GM21423 (cell line): ENCODE results near the gene NRAP.
A peak's percentile ranks its signal among the peaks of the same experiment; 100 is the strongest.
"Not testable (repeated sequence)": the region's sequence is repeated elsewhere in the genome, so short reads cannot be mapped to it uniquely, and the experiment has no call there.

Source experiments
- ATAC-seq: cut with Tn5 transposase; IDR thresholded peaks from one replicate; pipeline ENCODE4 v1.9.1; 2021; ENCODE audit warnings: mild to moderate bottlenecking, moderate library complexity; ENCODE audit not compliant: unreplicated experiment

NRAP gene

DNA sequence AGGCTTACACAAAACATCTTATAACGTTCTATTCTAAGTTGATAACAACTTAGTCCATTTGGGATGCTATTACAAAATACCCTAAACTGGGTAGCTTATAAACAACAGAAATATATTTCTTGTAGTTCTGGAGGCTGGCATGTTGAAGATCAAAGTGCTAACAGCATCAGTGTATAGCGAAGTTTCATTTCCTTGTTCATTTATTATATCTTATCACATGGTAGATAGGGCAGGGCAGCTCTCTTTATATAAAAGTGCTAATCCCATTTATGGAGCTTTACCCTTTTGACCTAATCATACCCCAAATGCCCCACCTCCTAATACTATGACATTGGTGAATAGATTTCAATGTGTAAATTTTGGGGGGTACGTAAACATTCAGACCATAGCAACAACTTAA is 22.2 kb upstream of the NRAP start:
- ATAC-seq, result no peak

DNA sequence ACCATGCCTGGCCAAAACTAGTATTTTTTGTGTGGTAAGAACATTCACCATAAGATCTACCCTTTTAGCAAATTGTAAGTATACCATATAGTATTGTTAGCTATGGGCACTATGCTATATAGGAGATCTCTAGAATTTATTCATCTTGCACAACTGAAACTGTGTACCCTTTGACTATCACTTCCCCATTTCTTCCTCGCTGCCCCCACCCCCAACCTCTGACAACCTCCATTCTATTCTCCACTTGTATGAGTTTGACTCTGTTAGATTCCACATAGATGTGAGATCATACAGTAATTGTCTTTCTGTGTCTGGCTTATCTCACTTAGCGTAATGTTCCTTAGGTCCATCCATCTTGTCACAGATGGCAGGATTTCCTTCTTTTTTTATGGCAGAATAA is 19.5 kb upstream of the NRAP start:
- ATAC-seq, result no peak

DNA sequence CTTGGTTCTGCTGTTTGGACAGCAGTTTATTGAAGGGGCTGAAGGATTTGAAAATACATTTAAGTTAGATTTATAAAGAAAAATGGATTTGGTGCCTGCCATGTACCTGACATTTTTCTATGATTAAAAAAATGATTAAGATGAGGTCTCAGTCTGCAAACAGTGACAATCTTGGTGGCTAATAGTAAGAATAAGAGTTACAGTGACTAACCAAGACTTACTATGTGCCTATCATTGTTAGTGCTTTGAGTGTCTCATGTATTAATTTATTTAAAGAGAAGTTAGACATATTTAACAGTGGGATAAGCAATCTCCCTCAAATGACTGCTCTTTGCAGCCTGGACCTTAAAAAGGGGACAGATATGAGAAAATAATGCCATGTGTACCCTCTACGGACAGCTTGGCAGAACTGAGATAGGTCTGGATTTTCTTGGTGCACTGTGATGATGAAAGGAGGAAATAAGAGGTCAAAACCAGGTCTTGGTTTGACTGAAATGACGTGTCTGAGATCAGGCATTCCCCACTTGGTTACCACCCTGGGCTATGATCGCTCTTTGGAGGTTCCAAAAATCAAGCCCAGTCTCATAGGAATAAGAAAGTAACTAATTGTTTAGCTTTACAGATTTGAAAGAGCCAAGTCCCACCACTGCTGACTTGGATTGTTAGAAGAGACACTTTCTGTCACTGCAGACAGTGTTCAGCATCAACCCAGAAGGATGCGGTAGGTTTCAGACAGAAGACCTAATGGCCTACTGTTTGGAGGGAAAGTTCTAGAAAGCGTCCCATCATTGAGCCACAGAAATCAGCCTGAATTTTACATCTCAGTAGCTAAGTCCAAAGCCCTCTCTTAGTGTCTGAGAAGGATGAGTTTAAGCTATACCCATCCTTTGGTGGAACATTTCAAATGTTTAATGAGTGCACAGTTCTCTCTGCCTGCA is 18.0 kb upstream of the NRAP start:
- ATAC-seq, result peak; percentile 61

DNA sequence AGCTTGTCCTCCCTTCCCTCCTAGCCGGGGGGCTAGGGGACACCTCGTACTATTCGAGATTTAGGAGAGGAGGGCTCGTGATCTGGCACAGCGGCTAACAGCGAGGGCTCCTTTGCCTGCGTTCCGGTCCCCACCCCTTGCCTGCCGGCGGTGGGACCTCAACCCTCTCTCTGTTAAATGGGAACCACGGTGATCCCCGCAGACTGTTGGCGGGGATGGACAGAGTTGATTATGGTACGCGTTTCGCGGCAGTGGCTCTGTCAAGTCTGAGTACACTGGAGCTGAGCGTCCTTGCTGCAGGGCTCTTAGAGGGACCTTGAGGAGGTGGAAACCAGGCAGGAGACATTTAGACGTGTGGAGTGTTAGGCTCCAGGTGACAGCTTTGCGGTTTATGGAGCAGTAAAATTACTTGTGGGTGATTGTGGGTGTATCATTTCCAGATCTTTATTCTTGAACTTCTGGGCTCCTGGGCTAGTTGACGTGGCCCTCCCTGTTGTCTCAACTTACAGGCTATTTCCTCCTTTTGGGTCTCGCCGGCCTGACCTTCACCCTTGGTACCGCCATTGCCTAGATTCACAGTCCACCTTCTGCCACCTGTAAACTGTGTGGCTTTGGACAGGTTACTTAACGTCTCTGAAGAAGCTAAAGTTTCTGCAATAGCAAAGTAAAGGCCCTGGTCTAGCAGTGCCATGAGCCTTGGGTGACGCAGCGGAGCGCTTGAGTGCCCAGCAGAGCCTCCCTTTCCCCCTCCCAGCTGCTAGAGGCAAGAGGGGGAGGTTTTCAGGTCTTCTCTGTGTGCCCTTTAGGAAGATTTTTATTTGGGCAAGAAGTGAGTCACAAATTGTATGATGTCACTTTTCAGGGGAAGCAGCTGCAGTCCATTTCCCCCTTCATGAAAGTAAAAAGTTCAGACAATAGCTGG is 16.6 kb upstream of the NRAP start:
- ATAC-seq, result peak; percentile 29

DNA sequence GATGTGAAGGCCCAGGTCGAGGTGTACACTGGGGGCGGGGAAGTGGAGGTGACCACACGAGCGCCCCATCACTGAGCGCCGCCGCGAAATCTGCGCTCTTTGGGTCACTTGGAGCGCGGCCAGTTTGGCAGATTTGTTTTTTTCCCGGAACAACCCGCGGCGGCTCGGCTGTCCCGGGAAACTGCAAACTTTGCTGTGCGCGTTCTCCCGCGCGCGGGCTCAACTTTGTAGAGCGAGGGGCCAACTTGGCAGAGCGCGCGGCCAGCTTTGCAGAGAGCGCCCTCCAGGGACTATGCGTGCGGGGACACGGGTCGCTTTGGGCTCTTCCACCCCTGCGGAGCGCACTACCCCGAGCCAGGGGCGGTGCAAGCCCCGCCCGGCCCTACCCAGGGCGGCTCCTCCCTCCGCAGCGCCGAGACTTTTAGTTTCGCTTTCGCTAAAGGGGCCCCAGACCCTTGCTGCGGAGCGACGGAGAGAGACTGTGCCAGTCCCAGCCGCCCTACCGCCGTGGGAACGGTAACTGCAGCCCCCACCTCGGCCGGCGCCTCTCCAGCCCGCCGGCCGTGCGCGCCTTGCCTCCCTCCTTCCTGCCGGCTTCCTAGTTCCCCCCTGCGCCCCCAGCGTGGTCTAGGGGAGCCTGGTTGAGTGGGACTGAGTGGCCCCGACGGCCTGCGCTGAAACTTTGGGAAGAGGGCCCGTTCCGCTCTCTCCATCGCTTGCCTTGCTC is 15.8 kb upstream of the NRAP start, which contains the start of gene CASP7:
Gene CASP7 (plus strand): TSS at position 450 of the 727 bp plus-strand sequence. CDS start 17,582 bp downstream, outside the sequence.
- ATAC-seq, result peak; percentile 64

DNA sequence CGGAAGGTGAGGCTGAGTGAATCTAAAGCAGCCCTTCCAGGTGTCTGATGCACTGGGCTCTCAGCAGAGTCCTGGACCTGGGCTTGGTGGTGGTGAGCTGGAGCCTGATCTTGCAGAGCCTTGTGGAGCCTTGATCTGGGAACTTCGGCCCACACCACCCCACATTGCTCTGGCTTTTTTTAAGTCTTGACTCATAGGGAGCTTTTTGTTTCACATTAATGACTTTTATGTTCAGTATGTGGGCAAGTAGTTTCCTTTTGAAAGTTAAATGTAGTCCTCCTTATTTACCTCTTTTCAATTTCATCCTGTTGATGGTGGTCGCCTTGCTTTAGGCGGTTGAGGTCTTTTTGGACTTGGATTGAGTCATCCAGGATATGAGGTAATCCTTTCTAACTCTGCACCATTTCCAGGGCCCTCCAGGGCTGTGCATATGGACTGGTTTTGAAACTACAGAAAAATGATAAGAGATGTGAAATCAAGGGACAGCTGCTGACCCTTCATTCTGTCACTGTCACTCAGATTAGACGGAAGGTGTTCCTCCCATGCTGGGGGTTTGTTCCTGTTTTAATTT is 2.9 kb upstream of the NRAP start:
- no peak for ATAC-seq

DNA sequence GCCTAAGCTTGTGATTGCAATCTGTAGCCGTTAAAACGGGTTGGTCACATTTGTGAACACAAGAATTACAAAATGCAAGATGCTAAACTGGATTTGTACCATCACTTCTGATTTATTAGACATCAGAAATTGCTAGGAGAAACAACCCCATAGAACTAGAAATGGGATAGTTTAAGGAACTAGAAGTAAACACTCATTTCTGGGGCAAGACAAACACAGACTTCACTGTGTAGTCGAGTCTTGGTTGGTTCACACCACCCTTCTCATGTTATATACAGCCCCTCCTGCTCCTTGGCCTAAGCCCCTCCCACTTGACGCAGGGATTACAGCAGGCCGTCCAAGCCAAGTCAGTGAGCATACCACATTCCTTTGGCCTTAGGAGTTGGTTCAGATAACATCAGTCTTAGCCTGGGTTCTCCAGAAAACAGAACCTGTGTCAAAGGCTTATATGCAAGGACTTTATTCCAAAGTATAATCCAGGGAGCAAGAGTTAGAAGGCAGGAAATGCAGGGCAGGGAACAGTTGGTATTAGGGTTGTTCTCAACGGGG is 2.0 kb upstream of the NRAP start:
- no peak for ATAC-seq

DNA sequence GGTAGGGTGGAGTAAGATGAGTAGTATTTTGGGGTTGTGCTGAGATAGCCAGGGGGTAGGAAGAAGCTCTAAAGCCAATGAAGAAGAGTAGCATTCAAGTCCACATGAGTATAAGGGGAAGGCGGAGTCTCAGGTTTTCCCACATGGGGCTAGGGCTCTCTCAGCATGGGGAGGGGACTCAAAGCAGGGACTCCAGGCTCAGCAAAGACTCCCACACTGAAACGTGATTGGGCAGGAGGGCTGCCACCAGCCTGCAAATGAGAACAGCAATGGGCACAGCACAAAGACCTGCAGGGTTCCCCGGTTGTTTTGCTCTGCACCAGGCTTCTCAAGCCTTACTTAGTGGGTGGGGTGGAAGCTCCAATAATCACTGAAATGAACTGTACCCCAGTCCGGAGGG is 1.5 kb upstream of the NRAP start:
- no peak for ATAC-seq

DNA sequence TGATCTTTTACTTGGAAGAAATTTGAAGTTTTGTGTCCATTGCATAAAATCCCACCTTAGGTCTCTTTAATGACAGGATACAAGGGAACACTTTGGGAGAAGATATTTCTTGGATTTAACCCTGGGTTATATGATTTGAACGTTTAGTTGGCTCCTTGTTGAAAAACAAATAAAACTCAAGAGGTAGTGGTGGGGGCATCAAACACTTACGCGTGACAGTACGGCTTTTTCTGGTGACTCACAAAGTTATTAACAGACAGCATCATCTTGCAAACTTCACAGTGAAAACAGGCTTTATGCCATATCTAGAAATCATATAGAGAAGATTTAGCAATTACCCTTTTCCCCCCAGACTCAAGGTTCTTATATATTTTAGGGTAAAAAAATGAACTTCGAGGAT is 699 bp downstream of the NRAP start:
- no peak for ATAC-seq

DNA sequence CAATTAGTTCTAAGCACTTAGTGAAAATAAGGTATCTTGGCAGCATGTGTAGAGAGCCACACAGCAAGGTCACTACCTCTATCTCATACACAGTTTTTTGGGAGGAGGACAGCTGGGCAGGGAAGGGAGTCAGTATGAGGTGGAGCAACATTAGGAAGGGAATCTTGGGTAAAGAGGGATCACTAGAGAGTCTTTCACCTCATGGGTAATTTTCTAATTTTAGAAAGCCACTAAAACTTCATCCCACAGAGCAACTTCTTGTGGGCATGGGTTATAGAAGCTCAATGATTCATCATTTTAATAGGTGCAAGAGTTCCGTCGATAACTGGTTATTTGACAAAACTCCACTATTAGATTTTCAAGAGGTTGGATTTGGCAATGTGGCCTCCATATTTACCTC is 2.5 kb downstream of the NRAP start:
- no peak for ATAC-seq

DNA sequence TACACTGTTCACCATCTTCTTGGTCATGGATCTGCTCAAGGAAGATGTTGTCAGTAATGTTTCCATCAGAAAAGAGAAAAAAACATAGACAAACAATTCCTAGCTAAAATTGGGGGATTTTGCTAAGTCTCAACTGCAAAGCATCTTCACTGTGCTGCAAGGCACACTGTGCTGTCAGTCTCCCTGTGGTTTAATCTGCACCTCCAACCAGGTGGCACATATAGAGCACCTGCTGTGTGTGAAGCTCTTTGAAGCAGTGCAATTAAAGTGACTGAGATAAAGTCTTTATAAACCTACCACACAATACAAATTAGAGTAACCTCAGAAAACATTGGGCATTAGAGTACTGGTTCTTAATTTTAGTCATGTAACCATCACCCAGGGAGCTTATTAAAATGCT is 6.3 kb downstream of the NRAP start:
- ATAC-seq, result no peak

DNA sequence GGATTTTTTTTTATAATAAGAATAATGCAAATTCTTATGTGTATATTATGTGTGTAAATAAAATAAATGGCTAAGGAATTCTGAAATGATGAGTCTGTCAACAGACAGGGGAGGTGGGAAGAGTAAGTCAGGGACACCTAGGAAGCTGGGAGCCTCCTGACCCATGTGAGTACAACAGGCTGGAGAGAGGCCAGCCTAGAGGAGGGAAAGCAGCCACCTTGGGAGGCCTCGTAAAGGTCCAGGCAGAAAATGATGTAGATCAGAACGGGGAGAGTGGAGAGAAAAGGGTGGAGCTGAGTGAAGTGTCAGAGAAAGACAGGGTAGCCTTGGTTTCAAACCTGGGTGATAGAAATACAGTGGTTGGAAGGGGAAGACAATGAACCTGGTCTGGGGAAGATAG is 6.9 kb downstream of the NRAP start:
- no peak for ATAC-seq

DNA sequence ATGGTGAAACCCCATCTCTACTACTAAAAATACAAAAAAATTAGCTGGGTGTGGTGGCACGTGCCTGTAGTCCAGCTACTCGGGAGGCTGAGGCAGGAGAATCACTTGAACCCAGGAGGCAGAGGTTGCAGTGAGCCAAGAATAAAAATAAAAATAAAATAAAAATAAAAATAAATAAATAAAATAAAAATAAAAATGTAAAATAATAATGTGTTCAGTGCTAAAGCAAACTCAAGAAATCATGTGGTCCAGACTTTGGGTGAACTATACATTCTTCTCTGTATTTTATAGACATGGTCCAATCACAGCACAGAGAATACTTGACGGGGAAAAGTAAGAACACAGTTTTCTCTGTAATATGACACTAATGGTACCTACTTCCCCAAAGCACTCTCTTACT is 11.4 kb downstream of the NRAP start:
- ATAC-seq, result not testable (repeated sequence)

DNA sequence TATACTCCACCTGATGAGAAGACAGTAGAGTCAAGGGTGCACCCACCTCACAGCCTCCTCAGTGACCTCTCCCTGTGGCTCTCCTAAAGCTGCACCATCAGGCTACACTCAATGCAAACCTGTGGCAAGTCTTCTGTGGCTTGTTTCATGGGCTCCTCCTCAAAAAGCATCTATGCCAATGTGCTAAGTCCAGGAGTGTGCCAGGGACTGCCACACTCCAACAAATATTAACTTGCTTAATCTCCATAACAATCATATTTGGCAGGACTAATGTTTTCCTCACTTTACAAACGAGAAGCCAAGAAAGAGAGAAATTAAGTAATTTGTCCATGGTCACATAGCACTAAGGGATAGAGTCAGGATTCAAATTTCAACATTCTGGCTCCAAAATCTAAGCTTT is 11.9 kb downstream of the NRAP start:
- ATAC-seq, result no peak

DNA sequence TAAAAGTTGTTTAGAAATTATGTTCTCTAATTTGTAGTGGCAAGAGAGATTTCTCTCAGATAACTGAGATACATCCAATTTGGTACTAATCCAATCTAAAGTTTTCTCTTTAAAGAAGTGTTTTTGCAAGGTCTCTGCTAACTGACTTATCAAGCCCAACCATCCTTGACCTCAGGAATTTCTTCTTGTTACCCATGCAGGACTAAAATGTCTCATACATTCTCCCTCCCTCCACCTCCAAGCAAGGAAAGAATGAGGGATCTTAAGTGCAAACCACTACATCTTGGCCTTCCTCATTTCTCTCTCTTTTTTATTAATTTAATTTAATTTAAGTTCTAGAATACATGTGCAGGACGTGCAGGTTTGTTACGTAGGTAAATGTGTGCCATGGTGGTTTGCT is 12.8 kb downstream of the NRAP start:
- ATAC-seq, result no peak

DNA sequence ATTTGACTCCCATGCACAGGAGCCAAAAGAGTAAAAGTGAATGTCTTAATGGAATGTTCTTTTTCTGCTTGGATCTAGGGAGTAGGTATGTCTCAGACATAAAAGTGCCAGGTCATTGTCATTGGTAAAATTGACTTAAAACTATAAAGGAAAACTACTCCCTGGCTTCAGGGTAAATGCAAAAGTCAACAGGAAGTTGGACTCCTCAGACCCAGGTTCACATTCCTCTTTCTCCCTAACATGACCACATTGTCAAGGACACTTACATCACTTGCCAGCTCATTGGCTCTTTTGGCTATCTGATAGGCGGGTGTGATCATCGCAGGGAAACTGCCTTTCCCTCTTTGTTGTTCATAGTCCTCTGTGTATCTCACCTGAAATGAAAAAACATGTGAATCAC is 13.7 kb downstream of the NRAP start:
- no peak for ATAC-seq

DNA sequence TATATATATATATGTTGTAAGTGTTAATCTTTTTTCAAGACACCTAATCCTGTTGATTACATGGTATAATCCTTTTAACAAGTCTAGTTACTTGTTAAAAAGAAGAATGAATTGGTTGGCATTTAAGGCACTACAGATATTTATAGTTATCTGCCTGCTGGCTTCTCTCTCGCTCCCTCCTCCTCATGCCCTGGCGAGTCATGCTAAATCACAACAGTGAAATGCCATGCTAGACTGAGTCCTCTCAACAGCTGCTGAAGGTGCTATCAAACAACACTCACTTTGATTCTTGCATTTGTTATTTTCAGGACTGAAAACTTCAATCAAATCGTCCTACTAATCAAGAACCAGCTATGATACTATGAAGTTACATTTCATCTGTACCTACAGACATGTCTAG is 15.4 kb downstream of the NRAP start:
- ATAC-seq, result no peak

DNA sequence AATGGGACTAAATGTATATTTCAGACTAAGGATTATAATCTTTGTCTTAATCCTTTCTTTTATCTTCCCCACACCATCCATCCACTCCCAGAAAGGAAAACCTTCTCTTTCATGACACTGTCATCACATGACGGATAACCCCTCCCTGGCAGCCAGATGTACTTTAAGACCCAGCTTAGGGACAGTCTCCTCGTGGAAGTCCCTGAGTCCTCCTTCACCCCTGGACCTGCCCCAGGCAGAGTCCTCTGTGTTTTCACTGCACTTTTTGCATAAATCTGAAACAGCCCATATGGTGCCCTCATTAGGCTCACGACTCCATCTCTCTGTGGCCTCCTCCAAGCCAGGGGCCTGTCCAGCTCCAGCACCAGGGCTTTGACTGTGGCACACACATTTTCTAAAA is 16.0 kb downstream of the NRAP start:
- ATAC-seq, result no peak

DNA sequence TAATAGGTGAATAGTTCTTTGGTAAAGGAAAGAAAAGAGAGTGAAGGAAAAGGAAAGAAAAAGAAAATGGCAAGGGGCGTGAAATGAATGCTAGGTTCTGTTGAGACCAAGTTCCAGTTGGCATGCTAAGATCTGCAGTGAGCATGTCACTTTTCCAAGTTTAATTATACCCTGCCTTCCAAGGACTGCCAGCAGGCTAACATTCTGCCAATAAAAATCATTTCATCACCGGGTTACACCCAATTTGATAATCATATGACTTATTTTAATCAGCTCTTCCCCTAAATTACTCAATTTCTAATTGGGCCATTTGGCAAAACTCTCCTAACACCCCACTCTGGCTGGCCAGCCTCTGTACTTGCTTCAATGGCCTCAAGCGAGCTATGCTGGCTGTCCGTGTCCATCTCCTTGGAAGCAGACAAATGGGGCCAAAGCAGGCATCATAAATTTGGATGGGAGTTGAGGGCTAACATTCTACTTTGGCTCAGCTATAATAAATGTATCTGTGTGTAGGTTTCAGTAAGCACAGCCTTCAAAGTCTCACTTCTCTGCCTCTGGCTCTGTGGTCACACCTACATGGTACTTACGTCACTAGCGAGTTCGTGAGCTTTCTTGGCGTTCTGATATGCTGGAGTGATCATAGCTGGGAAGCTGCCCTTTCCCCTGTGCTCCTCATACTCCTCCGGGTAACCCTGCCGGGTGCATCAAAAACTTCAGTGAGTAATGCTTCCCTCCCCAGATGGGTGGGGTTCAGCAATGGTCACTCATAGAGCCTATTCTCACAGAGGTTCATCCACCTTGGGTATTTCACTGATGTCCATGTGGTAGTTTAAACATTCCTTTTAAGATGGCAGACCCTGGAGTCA is 17.3 kb downstream of the NRAP start:
- ATAC-seq, result no peak
